ENCODE results near the gene C19orf53.

Gene C19orf53

GRCh38 chr19:13732337-13732736 is 41.9 kb upstream of the C19orf53 start:
- Histone ChIP-seq H3K36me3 (no peaks in the 10 kb centered on the region), H3K4me1 (ENCODE audit: control insufficient read depth in 1 of 2, insufficient read depth in 1 of 2, low read depth in 1 of 2, low read length in 1 of 2) (peaks cover 11% of the 10 kb centered on the region in 2 experiments), H3K27me3 (no peaks in the 10 kb centered on the region), H3K4me3 (ENCODE audit: low read depth in 1 of 2, low read length in 1 of 2) (peak overlapping the region in 1 of 2 experiments; percentile 73), H3K9me3 (no peaks in the 10 kb centered on the region), H3K27ac (no peak overlapping the region)
- TF ChIP-seq CTCF (IDR thresholded peaks at IDR 0.05) = no peak

GRCh38 chr19:13734751-13735150 is 39.5 kb upstream of the C19orf53 start:
- Histone ChIP-seq H3K9me3 (no peaks in the 10 kb centered on the region), H3K4me3 (ENCODE audit: low read depth in 1 of 2, low read length in 1 of 2) (no peak overlapping the region), H3K36me3 (no peaks in the 10 kb centered on the region), H3K27ac (no peak overlapping the region), H3K4me1 (ENCODE audit: control insufficient read depth in 1 of 2, insufficient read depth in 1 of 2, low read depth in 1 of 2, low read length in 1 of 2) (peaks cover 11% of the 10 kb centered on the region in 2 experiments), H3K27me3 (no peaks in the 10 kb centered on the region)
- no peak for TF ChIP-seq CTCF (IDR thresholded peaks at IDR 0.05)

GRCh38 chr19:13738073-13738472 is 36.2 kb upstream of the C19orf53 start:
- Histone ChIP-seq H3K27me3 (no peaks in the 10 kb centered on the region), H3K4me1 (ENCODE audit: control insufficient read depth in 1 of 2, insufficient read depth in 1 of 2, low read depth in 1 of 2, low read length in 1 of 2) (no peaks in the 10 kb centered on the region), H3K4me3 (ENCODE audit: low read depth in 1 of 2, low read length in 1 of 2) (no peak overlapping the region), H3K36me3 (no peaks in the 10 kb centered on the region), H3K9me3 (no peaks in the 10 kb centered on the region), H3K27ac (no peak overlapping the region)
- TF ChIP-seq CTCF (IDR thresholded peaks at IDR 0.05) = no peak

GRCh38 chr19:13741893-13742292 is 32.4 kb upstream of the C19orf53 start:
- no peaks in the 10 kb centered on the region for H3K36me3 ChIP-seq
- no peak for TF ChIP-seq CTCF (IDR thresholded peaks at IDR 0.05)
- no peaks in the 10 kb centered on the region for H3K9me3 ChIP-seq
- H3K4me1 ChIP-seq (ENCODE audit: control insufficient read depth in 1 of 2, insufficient read depth in 1 of 2, low read depth in 1 of 2, low read length in 1 of 2) = no peaks in the 10 kb centered on the region
- no peaks in the 10 kb centered on the region for H3K27me3 ChIP-seq
- no peak overlapping the region for H3K4me3 ChIP-seq (ENCODE audit: low read depth in 1 of 2, low read length in 1 of 2)
- no peak overlapping the region for H3K27ac ChIP-seq

- Histone ChIP-seq H3K4me1 (ENCODE audit: control insufficient read depth in 1 of 2, insufficient read depth in 1 of 2, low read depth in 1 of 2, low read length in 1 of 2) (peaks cover 3 to 5% of the 10 kb centered on the region in 2 experiments), H3K4me3 (ENCODE audit: low read depth in 1 of 2, low read length in 1 of 2) (no peak overlapping the region), H3K27me3 (no peaks in the 10 kb centered on the region), H3K27ac (no peak overlapping the region), H3K36me3 (no peaks in the 10 kb centered on the region), H3K9me3 (no peaks in the 10 kb centered on the region)
- TF ChIP-seq CTCF (IDR thresholded peaks at IDR 0.05) = no peak
Observed at GRCh38 chr19:13742756-13743155, 31.5 kb upstream of the C19orf53 start.

GRCh38 chr19:13744174-13744573 is 30.1 kb upstream of the C19orf53 start:
- Histone ChIP-seq H3K4me1 (ENCODE audit: control insufficient read depth in 1 of 2, insufficient read depth in 1 of 2, low read depth in 1 of 2, low read length in 1 of 2) (peaks cover 13 to 16% of the 10 kb centered on the region in 2 experiments), H3K27ac (no peak overlapping the region), H3K36me3 (no peaks in the 10 kb centered on the region), H3K9me3 (no peaks in the 10 kb centered on the region), H3K4me3 (ENCODE audit: low read depth in 1 of 2, low read length in 1 of 2) (no peak overlapping the region), H3K27me3 (no peaks in the 10 kb centered on the region)
- TF ChIP-seq CTCF (IDR thresholded peaks at IDR 0.05) = no peak

All from neutrophil (primary cell).